ENCODE data around the gene TGM5. TPM values are rescaled to one million over a fixed set of nuclear protein-coding genes. Genes with fewer than 3 reads are reported as not detected.

The TGM5 gene
- total and polyA plus RNA-seq, 11 donors = 1.2 TPM; not detected in 10

- WGBS, 4 donors = 71 to 80% (median 77%) methylated on average over 9 of the region's 9 CpGs
- no peak for DNase-seq
- Histone ChIP-seq H3K27ac (no peak overlapping the region), H3K4me1 (no peaks in the 10 kb centered on the region), H3K36me3 (no peaks in the 10 kb centered on the region), H3K27me3 (no peaks in the 10 kb centered on the region), H3K4me3 (no peak overlapping the region), H3K9me3 (no peaks in the 10 kb centered on the region)
- TF ChIP-seq POLR2A (IDR thresholded peaks at IDR 0.05) (no peak), CTCF (IDR thresholded peaks at IDR 0.05) (no peak)
- ATAC-seq = no peak
- intact Hi-C loops (cut with DNase I) = no loop called here
Observed at GRCh38 chr15:43237842-43238470, 28.8 kb downstream of the TGM5 start.

GRCh38 chr15:43235536-43235935, 31.2 kb downstream of the TGM5 start:
- ATAC-seq = no peak
- intact Hi-C loops (cut with DNase I) = no loop called here
- H3K9me3 ChIP-seq = no peaks in the 10 kb centered on the region
- no peak for DNase-seq
- no peak overlapping the region for H3K27ac ChIP-seq
- no peaks in the 10 kb centered on the region for H3K36me3 ChIP-seq
- peaks cover 0 to 1% (median 0%) of the 10 kb centered on the region in 12 donors for H3K4me1 ChIP-seq
- no peak overlapping the region for H3K4me3 ChIP-seq
- H3K27me3 ChIP-seq = no peaks in the 10 kb centered on the region
- WGBS, 4 donors = 81 to 94% (median 93%) methylated on average over 3 to 6 of the region's 6 CpGs
- no peak for TF ChIP-seq CTCF (IDR thresholded peaks at IDR 0.05)
- no peak for TF ChIP-seq POLR2A (IDR thresholded peaks at IDR 0.05)

- no peak for TF ChIP-seq POLR2A (IDR thresholded peaks at IDR 0.05)
- no peak for TF ChIP-seq CTCF (IDR thresholded peaks at IDR 0.05)
- DNase-seq (no peak), ATAC-seq (no peak)
- intact Hi-C loops (cut with DNase I) = no loop called here
- WGBS, 4 donors = 86 to 94% (median 89%) methylated on average over 3 of the region's 3 CpGs
- Histone ChIP-seq H3K27ac (no peak overlapping the region), H3K36me3 (no peaks in the 10 kb centered on the region), H3K9me3 (no peaks in the 10 kb centered on the region), H3K4me3 (no peak overlapping the region), H3K4me1 (peaks cover 0 to 13% (median 0%) of the 10 kb centered on the region in 12 donors), H3K27me3 (no peaks in the 10 kb centered on the region)
Observed at GRCh38 chr15:43232289-43232874, 34.3 kb downstream of the TGM5 start.

GRCh38 chr15:43230640-43231115, 36.0 kb downstream of the TGM5 start:
- H3K9me3 ChIP-seq = no peaks in the 10 kb centered on the region
- DNase-seq (no peak), ATAC-seq (no peak)
- no peaks in the 10 kb centered on the region for H3K27me3 ChIP-seq
- H3K36me3 ChIP-seq = no peaks in the 10 kb centered on the region
- H3K4me3 ChIP-seq = no peak overlapping the region
- TF ChIP-seq POLR2A (IDR thresholded peaks at IDR 0.05) (no peak), CTCF (IDR thresholded peaks at IDR 0.05) (no peak)
- intact Hi-C loops (cut with DNase I) = no loop called here
- H3K27ac ChIP-seq = no peak overlapping the region
- peaks cover 0 to 13% (median 0%) of the 10 kb centered on the region in 12 donors for H3K4me1 ChIP-seq
- WGBS, 4 donors = 35 to 51% (median 47%) methylated on average over 2 of the region's 2 CpGs

All from heart left ventricle (tissue), 16 donors.